Stimulated activated CD4-positive, alpha-beta T cell treated with anti-CD3 and anti-CD28 coated beads, Interleukin-4, amount 100 ng/mL, for 4 hours (primary cell): ENCODE results near the gene MGLL.
"Not testable (repeated sequence)": the region's sequence is repeated elsewhere in the genome, so short reads cannot be mapped to it uniquely, and the experiment has no call there.

Experiments
- DNase-seq, 2 experiments: peaks; one replicate each; pipeline ENCODE4 v3.0.0-alpha.2; 2020

MGLL gene

DNA sequence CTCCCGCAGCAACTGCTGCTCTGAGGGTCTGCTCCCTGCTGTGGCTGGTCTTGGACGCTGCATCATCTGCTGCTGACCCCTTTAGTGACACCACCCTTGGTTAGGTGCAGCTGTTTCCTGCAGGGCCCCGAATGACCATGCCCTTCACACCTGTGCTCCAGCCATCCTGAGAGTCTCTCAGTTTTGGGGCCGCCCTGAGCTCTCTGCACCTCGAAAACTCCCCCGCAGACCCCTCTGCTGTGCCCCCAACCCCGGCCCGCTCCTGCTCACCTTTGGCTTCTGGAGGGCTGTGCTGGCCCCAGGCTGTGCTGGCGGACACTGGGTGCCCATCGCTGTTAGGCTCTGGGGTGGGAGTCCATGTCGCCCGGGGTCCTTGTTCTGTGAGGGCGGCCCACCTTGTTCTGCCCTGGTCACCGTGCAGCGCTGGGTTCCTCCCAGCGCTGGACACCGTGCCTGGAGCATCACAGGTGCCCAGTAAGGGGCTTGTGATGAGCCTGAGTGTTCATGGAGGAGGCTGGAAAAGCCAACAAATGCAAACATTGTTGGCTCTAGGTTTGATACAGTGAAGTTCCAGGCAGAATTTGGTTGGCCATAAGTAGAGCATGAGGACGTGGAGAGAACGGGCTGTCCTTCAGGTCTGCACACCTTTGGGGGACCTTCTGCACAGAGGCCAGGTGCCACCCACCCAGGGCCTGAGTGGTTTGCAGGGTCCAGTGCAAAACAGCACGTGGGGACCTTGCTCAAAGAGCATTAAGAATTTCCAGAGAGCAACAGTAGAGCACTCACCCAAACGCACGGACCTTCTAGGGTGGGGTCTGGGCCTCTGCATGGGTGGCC, 137.2 kb downstream of the MGLL start:
- no peak for DNase-seq

GRCh38 chr3:127682561-127682960, 139.8 kb downstream of the MGLL start:
- DNase-seq: no peak

DNA sequence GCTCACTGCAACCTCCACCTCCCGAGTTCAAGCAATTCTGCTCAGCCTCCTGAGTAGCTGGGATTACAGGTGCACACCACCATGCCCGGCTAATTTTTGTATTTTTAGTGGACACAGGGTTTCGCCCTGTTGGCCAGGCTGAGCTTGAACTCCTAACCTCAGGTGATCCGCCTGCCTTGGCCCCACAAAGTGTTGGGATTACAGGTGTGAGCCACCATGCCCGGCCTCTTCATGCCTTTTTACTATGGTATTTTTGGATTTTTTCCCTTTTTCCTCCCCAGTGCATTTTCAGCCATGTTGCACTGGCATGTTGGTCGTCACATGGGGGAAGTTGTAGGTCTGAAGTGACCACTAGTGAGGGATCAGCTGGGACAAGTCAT, 140.2 kb downstream of the MGLL start:
- DNase-seq: not testable (repeated sequence)

GRCh38 chr3:127680798-127681221, 141.5 kb downstream of the MGLL start:
- no peak for DNase-seq

DNA sequence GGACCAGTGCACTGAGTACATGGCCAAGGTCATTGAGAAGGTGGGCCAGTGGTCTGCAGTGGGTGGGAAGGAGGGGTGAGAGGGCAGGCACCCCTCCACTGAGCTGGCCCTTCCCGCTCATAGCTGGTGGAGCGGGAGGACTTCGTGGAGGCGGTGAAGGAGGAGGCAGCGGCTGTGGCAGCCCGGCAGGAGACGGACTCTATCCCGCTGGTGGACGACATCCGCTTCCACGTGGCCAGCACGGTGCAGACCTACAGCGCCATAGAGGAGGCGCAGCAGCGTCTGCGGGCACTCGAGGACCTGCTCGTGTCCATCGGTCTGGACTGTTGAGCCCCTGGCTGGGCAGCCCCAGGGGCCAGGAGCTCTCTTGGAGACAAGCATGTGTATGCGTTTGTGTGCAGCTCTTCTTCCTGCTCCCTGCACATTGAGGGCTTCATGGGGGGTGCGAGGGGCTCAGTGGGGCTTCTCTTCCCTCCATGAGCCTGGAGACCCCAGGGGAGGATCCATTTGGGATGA, 142.1 kb downstream of the MGLL start:
- no peak for DNase-seq

- DNase-seq: no peak
These were observed 142.7 kb downstream of the MGLL start for GRCh38 chr3:127679534-127680145.

DNA sequence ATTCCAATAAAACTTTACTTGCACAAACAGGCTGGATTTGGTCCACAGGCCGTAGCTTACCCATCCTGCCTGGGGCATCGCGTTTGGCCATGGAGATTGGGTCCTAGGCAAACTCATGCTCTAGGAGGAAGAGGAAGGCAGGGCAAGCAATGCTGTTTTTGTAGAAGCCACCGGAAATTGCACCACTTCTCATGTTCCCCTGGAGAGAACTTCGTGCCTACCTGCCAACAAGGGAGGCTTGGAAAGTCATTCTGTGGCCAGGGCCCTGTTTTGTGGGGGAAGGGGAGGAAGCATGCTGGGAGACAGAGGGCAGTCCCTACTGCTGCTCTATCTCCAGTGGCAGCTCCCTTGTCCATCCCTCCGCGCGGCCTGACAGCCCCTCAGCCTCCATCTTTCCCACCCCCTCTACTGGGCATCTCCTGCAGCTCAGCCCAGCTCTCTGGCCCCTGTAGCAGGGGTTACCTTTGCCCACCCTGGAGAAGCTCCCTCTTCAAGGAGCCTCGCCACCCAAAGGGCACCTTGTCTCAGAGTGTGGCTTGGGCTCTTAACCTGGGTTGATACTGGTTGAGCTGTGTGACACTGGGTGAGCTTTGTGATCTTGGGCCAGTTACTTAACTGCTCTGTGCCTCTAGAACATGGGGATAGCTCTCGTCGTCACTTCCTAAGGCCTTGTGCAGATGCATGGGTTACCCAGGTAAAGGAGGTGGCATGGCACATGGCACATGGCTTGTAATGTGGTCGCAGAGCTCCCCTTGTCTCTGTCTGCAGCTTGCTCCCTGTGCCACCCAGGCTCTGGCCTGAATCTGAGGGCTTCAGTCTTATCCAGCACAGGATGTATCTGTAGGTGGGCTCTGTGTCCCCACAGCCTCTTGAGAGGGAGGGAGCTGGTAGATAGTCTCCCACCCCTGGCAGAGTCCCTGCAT, 143.4 kb downstream of the MGLL start:
- no peak for DNase-seq

- no peak for DNase-seq
These were observed 144.1 kb downstream of the MGLL start for GRCh38 chr3:127678315-127678599.

- DNase-seq: no peak
These were observed 144.6 kb downstream of the MGLL start for GRCh38 chr3:127677541-127678314.

- no peak for DNase-seq
These were observed 145.4 kb downstream of the MGLL start for GRCh38 chr3:127676921-127677351.

GRCh38 chr3:127676456-127676855, 145.9 kb downstream of the MGLL start:
- DNase-seq: no peak

- DNase-seq: no peak
These were observed 146.5 kb downstream of the MGLL start for GRCh38 chr3:127675651-127676391.

DNA sequence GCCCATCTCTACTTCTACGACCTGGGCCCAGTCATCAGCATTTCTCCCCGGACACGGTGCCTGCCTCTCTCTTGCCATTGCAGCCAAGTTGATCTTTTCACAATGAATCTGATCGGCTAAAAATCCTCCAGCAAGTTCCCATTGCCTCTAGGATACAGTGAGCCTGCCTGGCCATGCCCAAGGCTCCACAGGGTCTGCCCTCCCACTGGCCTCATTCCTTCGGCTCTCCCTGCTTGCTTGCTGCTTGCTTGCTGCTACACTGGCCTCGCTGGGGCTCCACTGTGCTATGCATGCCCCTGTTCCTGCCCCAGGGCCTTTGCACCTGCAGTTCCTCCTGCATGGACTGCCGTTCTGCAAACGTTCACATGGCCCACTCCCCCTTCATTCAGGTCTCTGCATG, 147.5 kb downstream of the MGLL start:
- no peak for DNase-seq

DNA sequence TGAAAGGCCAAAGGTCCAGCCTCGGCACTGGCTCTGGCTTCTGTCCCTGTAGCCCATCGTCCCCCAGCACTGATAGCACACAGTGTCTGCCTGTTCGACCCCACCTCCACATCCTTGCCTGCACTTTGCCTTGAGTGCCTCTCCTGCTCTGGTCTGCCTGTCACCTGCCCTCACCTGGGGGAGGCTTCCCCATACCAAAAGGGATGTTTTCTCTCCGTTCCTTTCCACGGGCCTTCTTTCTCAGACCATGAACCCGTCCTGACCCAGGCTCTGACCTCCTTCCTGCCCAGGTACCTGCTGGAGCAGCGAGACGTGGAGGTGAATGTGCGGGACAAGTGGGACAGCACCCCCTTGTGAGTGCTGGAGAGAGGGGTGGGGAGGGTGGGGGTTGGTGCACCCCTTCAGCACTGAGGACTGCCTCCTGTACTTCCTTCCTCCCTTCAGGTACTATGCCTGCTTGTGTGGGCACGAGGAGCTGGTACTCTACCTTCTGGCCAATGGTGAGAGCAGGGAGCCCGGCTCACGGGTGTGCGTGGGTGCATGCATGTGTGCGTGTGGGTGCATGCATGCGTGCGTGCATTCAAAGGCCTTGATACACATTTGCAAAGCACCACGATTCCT, 148.1 kb downstream of the MGLL start:
- no peak for DNase-seq

DNA sequence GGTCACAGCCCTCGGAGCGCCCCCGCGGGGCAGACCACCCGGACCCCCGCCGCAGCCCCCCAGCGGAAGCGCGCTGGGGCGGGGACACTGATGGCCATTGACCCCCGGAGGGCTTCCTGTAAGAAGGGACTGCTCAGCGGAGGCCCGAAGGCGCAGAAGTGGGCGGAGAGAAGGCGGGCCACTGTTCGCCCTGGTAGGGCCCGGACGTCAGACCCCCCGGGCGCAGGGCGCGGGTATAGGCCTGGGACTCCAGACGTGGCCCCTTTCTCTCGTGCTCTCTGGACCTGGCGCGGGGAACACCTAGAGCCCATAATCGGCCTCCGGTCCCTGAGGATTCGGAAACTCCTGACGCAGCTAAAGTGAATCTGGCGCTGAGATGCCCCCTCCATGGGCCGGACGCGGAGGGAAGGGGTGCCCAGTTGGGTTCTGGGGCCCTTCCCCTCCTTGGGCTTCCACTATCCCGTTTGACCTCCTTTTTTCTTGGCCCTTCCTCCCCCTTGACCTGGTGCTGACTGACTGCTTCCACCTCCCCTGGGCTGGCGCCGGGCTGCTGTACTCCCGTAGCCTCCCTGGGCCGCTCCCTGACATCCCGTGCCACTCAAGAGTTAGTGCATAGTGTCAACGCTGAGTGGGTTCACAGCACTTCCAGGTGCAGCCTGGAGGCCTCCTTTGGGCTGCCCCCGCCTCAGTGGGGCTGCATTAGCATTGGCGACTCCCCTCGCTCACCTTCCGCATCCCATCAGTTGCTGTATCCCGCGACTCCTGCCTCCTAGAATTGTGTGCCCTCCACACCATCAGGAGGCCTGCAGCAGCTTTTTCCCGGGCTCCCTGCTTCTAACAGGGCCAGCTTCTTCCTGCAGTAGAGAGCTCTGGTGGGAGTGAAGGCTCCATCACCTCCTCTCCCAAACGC, 148.9 kb downstream of the MGLL start:
- DNase-seq: peak; percentile 39 to 40

GRCh38 chr3:127672429-127673190, 149.7 kb downstream of the MGLL start, which contains the start of gene ABTB1:
Gene ABTB1, plus strand, starts transcription at chr3:127672952. Its CDS starts 74 bp downstream, at chr3:127673026.
- peak; percentile 82 to 89 for DNase-seq

GRCh38 chr3:127671523-127672428, 150.5 kb downstream of the MGLL start:
- peak in 1 of 2 experiments; percentile 15 for DNase-seq
